Cerebellar nuclear complex (tissue), 1 donor: Measurements from ENCODE around the gene NOD2.

Experiments used
- DNase-seq, 2 experiments: peaks; one replicate each; lab custom pipeline; 2025; lab: John Stamatoyannopoulos, UW

The NOD2 gene

GRCh38 chr16:50717494-50717893 is 24.1 kb downstream of the NOD2 start:
- no peak for DNase-seq

GRCh38 chr16:50718061-50718760 is 24.8 kb downstream of the NOD2 start:
- no peak for DNase-seq

- DNase-seq = no peak
Measured at GRCh38 chr16:50718761-50719400, 25.5 kb downstream of the NOD2 start.

- no peak for DNase-seq
Measured at GRCh38 chr16:50719401-50720337, 26.3 kb downstream of the NOD2 start.

- DNase-seq = no peak
Measured at GRCh38 chr16:50721549-50722404, 28.4 kb downstream of the NOD2 start.

GRCh38 chr16:50722405-50722737 is 29.0 kb downstream of the NOD2 start:
- DNase-seq = no peak

GRCh38 chr16:50722960-50723359 is 29.6 kb downstream of the NOD2 start:
- no peak for DNase-seq

- no peak for DNase-seq
Measured at GRCh38 chr16:50724306-50724705, 30.9 kb downstream of the NOD2 start.

- DNase-seq = no peak
Measured at GRCh38 chr16:50731130-50731988, 38.0 kb downstream of the NOD2 start.

GRCh38 chr16:50731989-50732832 is 38.8 kb downstream of the NOD2 start:
- no peak for DNase-seq

- DNase-seq = no peak
Measured at GRCh38 chr16:50733468-50733867, 40.1 kb downstream of the NOD2 start.

GRCh38 chr16:50735629-50736122 is 42.3 kb downstream of the NOD2 start:
- no peak for DNase-seq

- DNase-seq = no peak
Measured at GRCh38 chr16:50736448-50736847, 43.0 kb downstream of the NOD2 start.

- DNase-seq = no peak
Measured at GRCh38 chr16:50737420-50737959, 44.1 kb downstream of the NOD2 start.

- DNase-seq = no peak
Measured at GRCh38 chr16:50739031-50739430, 45.6 kb downstream of the NOD2 start.

- no peak for DNase-seq
Measured at GRCh38 chr16:50740736-50741135, 47.3 kb downstream of the NOD2 start.

- DNase-seq = no peak
Measured at GRCh38 chr16:50741225-50741780, 47.9 kb downstream of the NOD2 start.

- DNase-seq = peak; percentile 93 to 99
Measured at GRCh38 chr16:50741781-50742575, 48.6 kb downstream of the NOD2 start, which contains the start of gene CYLD. Gene CYLD, plus strand, starts transcription at chr16:50742086. Its CDS starts 7,613 bp downstream, at chr16:50749699.
